ENCODE data around the gene PIGQ. TPM values are rescaled to one million over a fixed set of nuclear protein-coding genes. Genes with fewer than 3 reads are reported as not detected.

Gene PIGQ
- total and polyA plus RNA-seq, 2 of the 13 experiments (the other 11 are each of a cell fraction or from before 2014, with no cell fraction given), result 7.7 to 19.7 TPM

- 0 out of 2 replicates have a peak, but pooled peaks have one; percentile 15 for TF ChIP-seq ARID4A (CRISPR knock-in tag; IDR thresholded peaks at IDR 0.05; ENCODE audit: borderline replicate concordance)
- no peak for TF ChIP-seq ETV6 (CRISPR knock-in tag; conservative IDR thresholded peaks at IDR 0.05)
- no peak for TF ChIP-seq NFE2 (CRISPR knock-in tag; IDR thresholded peaks at IDR 0.05)
- TF ChIP-seq HINFP (CRISPR knock-in tag; IDR thresholded peaks at IDR 0.05; ENCODE audit: low read depth), result peak; percentile 71; the same call in 1 of the 2 replicates
- TF ChIP-seq ZNF569 (CRISPR knock-in tag; IDR thresholded peaks at IDR 0.05; ENCODE audit: borderline replicate concordance), result no peak
- TF ChIP-seq ZNF512B (CRISPR knock-in tag; IDR thresholded peaks at IDR 0.05; ENCODE audit: borderline replicate concordance), result no peak
- TF ChIP-seq CTCF (CRISPR knock-in tag; IDR thresholded peaks at IDR 0.05), result peak; percentile 66
- no peak for TF ChIP-seq ZNF331 (CRISPR knock-in tag; IDR thresholded peaks at IDR 0.05)
- no peak for TF ChIP-seq ZKSCAN5 (CRISPR knock-in tag; IDR thresholded peaks at IDR 0.05)
- peak; percentile 48 for TF ChIP-seq STAG1 (CRISPR knock-in tag; IDR thresholded peaks at IDR 0.05)
- no peak for TF ChIP-seq ZFP1 (CRISPR knock-in tag; IDR thresholded peaks at IDR 0.05)
- TF ChIP-seq ZMAT5 (CRISPR knock-in tag; IDR thresholded peaks at IDR 0.05; ENCODE audit: borderline replicate concordance, low read depth), result no peak
- TF ChIP-seq AGO2 (optimal IDR thresholded peaks at IDR 0.05; ENCODE audit: low read depth, low read length), result peak; percentile 36
These were observed 22.6 kb upstream of the PIGQ start (continued) for GRCh38 chr16:546909-547770.

Measured in HepG2 (cell line).